PC-9 (cell line): ENCODE measurements around the gene EXOSC3.

Experiments
- CTCF ChIP-seq: fragments of 200-600 bp; sonication (generic); conservative IDR thresholded peaks from 2 replicates; pipeline ENCODE4 v1.6.1; 2017; ENCODE audit warnings: mixed run types, antibody characterized with exemption, mild to moderate bottlenecking, moderate library complexity
- EZH2 ChIP-seq: fragments of 200-600 bp; sonication (generic); IDR thresholded peaks from 2 replicates; pipeline ENCODE4 v1.8.0; 2017; ENCODE audit warnings: antibody characterized with exemption, low read depth

DNA sequence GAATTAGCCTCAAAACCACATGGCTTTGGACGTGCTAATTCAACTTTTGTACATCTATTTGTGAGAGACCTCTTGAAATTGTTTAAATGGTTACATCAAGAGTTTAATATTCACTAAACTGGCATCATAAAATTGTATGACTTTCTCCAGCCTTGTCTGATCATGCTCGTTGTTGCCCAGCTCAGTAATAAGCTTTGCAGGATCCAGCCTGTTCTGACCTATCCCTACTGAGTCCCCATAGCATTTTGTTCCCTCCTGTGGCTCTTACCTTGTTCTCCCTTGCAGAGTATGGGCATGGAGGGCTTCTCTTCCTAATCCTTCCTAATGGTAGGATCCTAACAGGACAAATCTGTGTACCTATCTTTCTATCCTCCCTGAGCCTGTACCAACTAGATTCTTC, 6.3 kb downstream of the EXOSC3 start:
- TF ChIP-seq EZH2 (no peak), CTCF (no peak)
